PFSK-1 (cell line): Measurements from ENCODE around the gene HNRNPH1.

Experiments
- REST ChIP-seq, 2 experiments: IDR thresholded peaks; 2 replicates each; pipeline versions ENCODE4 v1.6.1 to v1.8.0; 2011 to 2012; ENCODE audit warnings: low read depth in 2 of 2, low read length in 2 of 2, control low read depth in 1 of 2, inconsistent platforms in 1 of 2, mild to moderate bottlenecking in 1 of 2, moderate library complexity in 1 of 2; ENCODE audit not compliant: insufficient read depth in 1 of 2
- TAF1 ChIP-seq: IDR thresholded peaks from 2 replicates; pipeline ENCODE4 v1.6.1; 2012; ENCODE audit warnings: low read length, control low read depth, borderline replicate concordance; ENCODE audit not compliant: insufficient read depth

DNA sequence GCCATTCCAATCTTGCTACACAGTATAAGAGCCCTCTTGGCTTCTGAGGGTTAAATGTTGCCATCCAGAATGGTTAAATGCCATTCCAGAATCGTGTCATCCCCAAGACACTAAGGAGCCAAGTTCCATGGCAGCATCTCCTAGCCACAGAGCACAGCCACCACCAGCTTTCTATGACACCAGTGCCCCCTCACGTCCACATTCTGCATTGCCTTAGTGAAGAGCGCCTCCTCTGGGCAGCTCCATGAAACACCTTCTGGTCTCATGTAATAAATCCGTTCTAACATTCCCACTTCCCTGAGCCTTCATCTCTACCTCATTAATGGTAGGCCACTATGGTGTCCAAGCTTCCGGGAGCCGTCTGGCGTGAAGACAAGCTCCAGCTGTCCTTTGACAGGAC, 44.9 kb upstream of the HNRNPH1 start:
- no peak for TF ChIP-seq REST (IDR thresholded peaks at IDR 0.05; ENCODE audit: insufficient read depth in 1 of 2, low read depth in 2 of 2, low read length in 2 of 2)
- TF ChIP-seq TAF1: no peak
